ENCODE results near the gene CAPN2. TPM values are rescaled to one million over a fixed set of nuclear protein-coding genes. Genes with fewer than 3 reads are reported as not detected.

The CAPN2 gene
- 100 to 1,000 TPM; 228 to 275 (median 236) TPM for total RNA-seq
- total RNA-seq (2013): 202 TPM

DNA sequence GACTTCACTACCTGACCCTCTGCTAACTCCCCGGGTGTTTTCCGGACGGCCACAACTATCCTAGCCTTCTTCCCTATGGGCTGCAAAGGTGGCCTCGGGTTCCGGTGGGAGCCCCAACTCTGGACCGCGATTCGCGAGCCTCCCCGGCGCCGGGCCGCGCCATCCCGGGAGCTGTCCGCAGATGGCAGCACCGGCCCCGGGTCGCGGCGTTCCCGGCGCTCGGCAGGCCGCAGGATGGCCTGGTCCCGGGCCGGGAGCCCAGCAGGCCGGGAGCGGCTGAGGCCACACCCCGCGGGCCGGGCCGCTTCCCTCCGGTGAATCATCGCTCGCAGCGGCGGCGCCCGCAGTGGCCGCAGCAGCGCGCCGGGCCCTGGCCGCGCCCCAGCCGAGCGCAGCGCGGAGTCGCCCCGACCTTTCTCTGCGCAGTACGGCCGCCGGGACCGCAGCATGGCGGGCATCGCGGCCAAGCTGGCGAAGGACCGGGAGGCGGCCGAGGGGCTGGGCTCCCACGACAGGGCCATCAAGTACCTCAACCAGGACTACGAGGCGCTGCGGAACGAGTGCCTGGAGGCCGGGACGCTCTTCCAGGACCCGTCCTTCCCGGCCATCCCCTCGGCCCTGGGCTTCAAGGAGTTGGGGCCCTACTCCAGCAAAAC is at the start of gene CAPN2:
CAPN2 (plus strand) TSS at position 346 of the 656 bp plus-strand sequence; CDS start at position 448, 102 bp downstream.
- Mint-ChIP-seq H3K9me3 (no peaks in the 10 kb centered on the region), H3K4me1 (peaks cover 49 to 53% of the 10 kb centered on the region in 2 donors), H3K36me3 (no peaks in the 10 kb centered on the region), H3K27me3 (ENCODE audit: low read depth in 2 of 2) (no peaks in the 10 kb centered on the region), H3K27ac (peak within 1 kb of the TSS; percentile 92 to 94), H3K4me3 (peak within 1 kb of the TSS; percentile 82)
- WGBS (ENCODE audit: insufficient coverage): under 1% methylated on average over 74 of the region's 74 CpGs
- ATAC-seq (peak; percentile 59 to 72 (median 70)), DNase-seq (peak; percentile 68 to 80)
- Histone ChIP-seq H3K27ac (ENCODE audit: low read length) (peak within 1 kb of the TSS; percentile 83), H3K4me3 (ENCODE audit: low read length) (peak within 1 kb of the TSS; percentile 89), H3K9me3 (ENCODE audit: control insufficient read depth, insufficient read depth, low read length) (no peaks in the 10 kb centered on the region), H3K27me3 (ENCODE audit: control insufficient read depth, insufficient read depth, low read length) (no peaks in the 10 kb centered on the region), H3K36me3 (ENCODE audit: control insufficient read depth, insufficient read depth, low read length) (no peaks in the 10 kb centered on the region), H3K4me1 (ENCODE audit: control insufficient read depth, insufficient read depth, low read length) (peaks cover 52% of the 10 kb centered on the region)
- TF ChIP-seq, protein P1, sequence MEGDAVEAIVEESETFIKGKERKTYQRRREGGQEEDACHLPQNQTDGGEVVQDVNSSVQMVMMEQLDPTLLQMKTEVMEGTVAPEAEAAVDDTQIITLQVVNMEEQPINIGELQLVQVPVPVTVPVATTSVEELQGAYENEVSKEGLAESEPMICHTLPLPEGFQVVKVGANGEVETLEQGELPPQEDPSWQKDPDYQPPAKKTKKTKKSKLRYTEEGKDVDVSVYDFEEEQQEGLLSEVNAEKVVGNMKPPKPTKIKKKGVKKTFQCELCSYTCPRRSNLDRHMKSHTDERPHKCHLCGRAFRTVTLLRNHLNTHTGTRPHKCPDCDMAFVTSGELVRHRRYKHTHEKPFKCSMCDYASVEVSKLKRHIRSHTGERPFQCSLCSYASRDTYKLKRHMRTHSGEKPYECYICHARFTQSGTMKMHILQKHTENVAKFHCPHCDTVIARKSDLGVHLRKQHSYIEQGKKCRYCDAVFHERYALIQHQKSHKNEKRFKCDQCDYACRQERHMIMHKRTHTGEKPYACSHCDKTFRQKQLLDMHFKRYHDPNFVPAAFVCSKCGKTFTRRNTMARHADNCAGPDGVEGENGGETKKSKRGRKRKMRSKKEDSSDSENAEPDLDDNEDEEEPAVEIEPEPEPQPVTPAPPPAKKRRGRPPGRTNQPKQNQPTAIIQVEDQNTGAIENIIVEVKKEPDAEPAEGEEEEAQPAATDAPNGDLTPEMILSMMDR (IDR thresholded peaks at IDR 0.05): peak; percentile 21
- intact Hi-C loops (cut with micrococcal nuclease): loop anchor here (1.0 to 2.0 kb wide), 2 partner anchors 14 to 36 kb away; no protein-coding TSS in a partner anchor

DNA sequence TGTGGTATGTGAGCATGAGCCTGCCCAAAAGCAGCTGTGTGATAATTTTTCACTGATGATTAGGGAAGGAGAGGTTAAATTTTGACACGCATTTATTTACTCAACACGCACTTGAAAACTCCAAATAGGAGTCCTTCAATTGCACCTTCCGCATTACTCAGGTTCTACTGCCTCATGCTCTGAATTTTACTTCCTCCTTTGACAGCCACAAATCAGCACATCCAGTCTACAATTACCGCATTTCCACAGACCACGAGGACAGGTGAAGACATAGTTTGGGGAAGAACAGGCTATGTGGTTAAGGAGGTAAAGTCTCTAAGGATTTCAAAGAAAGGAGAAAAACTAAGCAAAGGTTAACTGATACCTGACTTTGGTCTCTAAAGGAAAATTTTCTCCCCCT is 49.4 kb upstream of the CAPN2 start:
- ATAC-seq (no peak), DNase-seq (no peak)
- H3K27me3 ChIP-seq (ENCODE audit: control insufficient read depth, insufficient read depth, low read length): no peaks in the 10 kb centered on the region
- no peaks in the 10 kb centered on the region for H3K4me1 Mint-ChIP-seq
- H3K9me3 Mint-ChIP-seq: no peaks in the 10 kb centered on the region
- no peak overlapping the region for H3K4me3 Mint-ChIP-seq
- TF ChIP-seq, protein P1 (IDR thresholded peaks at IDR 0.05): no peak
- H3K36me3 ChIP-seq (ENCODE audit: control insufficient read depth, insufficient read depth, low read length): no peaks in the 10 kb centered on the region
- H3K4me1 ChIP-seq (ENCODE audit: control insufficient read depth, insufficient read depth, low read length): no peaks in the 10 kb centered on the region
- WGBS (ENCODE audit: insufficient coverage): 31% methylated on average over 2 of the region's 5 CpGs
- no peaks in the 10 kb centered on the region for H3K36me3 Mint-ChIP-seq
- H3K27ac ChIP-seq (ENCODE audit: low read length): no peak overlapping the region
- H3K9me3 ChIP-seq (ENCODE audit: control insufficient read depth, insufficient read depth, low read length): no peaks in the 10 kb centered on the region
- H3K27me3 Mint-ChIP-seq (ENCODE audit: low read depth in 2 of 2): peaks cover 7 to 30% of the 10 kb centered on the region in 2 donors
- H3K27ac Mint-ChIP-seq: no peak overlapping the region
- H3K4me3 ChIP-seq (ENCODE audit: low read length): no peak overlapping the region
- intact Hi-C loops (cut with micrococcal nuclease): no loop called here

DNA sequence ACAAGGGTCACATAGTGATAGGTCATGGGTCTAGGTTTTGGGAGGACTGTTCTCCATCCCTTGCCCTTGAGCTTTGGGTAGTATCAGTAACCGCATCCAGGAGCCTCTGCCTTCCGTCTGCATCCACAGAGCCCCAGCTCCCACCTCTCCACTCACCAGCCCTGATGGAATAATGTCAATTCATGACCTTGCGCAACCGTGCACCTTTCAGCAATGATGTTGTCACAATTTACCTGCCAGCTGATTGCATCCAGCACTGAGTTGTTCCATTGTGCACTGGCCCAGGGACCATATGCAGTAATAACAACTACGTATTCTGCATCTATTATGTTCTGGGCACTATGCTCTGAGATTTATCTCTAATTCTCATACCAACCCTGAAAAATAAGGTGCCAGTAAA is 48.2 kb upstream of the CAPN2 start:
- TF ChIP-seq, protein P1 (IDR thresholded peaks at IDR 0.05): no peak
- DNase-seq: no peak
- no peaks in the 10 kb centered on the region for H3K4me1 ChIP-seq (ENCODE audit: control insufficient read depth, insufficient read depth, low read length)
- Mint-ChIP-seq H3K4me3 (no peak overlapping the region), H3K9me3 (no peaks in the 10 kb centered on the region), H3K27me3 (ENCODE audit: low read depth in 2 of 2) (peaks cover 7 to 30% of the 10 kb centered on the region in 2 donors), H3K4me1 (no peaks in the 10 kb centered on the region), H3K27ac (no peak overlapping the region), H3K36me3 (no peaks in the 10 kb centered on the region)
- ATAC-seq: no peak
- H3K27me3 ChIP-seq (ENCODE audit: control insufficient read depth, insufficient read depth, low read length): no peaks in the 10 kb centered on the region
- no peaks in the 10 kb centered on the region for H3K9me3 ChIP-seq (ENCODE audit: control insufficient read depth, insufficient read depth, low read length)
- no peak overlapping the region for H3K4me3 ChIP-seq (ENCODE audit: low read length)
- H3K36me3 ChIP-seq (ENCODE audit: control insufficient read depth, insufficient read depth, low read length): no peaks in the 10 kb centered on the region
- H3K27ac ChIP-seq (ENCODE audit: low read length): no peak overlapping the region
- intact Hi-C loops (cut with micrococcal nuclease): no loop called here
- 77% methylated on average over 5 of the region's 5 CpGs for WGBS (ENCODE audit: insufficient coverage)

All from natural killer cell (primary cell).